Stimulated activated CD4-positive, alpha-beta T cell treated with anti-CD3 and anti-CD28 coated beads, Interleukin-15, amount 100 ng/mL, for 48 hours (primary cell): ENCODE results near the gene PRR14.
"Not testable (repeated sequence)": the region's sequence is repeated elsewhere in the genome, so short reads cannot be mapped to it uniquely, and the experiment has no call there.

Source experiments
- DNase-seq, 2 donors: peaks; one replicate each; pipeline ENCODE4 v3.0.0-alpha.2; 2020; ENCODE audit warnings: low read depth in 2 of 2

The PRR14 gene

DNA sequence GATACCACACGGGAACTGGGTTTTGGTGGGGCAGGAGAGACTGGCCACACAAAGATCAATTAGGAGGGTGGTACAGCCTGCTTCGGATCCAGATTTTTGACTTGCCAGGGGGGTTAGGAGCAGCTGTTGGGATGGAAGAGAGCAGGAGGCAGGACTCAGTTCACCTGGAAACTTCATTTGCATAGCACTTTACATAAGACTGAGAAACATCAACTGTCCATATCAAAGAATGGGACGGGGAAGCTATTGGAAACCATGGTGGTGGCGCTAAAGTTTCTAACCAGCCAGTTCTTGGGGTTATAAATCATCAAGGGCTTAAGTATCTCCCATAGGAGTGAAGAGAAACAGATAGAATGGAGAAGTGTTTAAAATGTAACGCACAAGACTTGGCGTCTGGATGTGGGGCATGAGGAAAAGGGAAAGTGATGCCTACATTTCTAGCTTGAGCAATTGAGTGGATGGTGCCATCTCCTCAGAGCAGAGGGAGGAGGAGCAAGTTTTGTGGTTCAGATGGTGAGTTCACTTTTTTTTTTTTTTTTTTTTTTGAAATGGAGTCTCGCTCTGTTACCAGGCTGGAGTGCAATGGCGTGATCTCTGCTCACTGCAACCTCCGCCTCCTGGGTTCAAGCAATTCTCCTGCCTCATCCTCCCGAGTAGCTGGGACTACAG is 41.8 kb downstream of the PRR14 start:
- no peak for DNase-seq

GRCh38 chr16:30694926-30695693 is 44.4 kb downstream of the PRR14 start:
- no peak for DNase-seq

- not testable (repeated sequence) for DNase-seq
Measured at GRCh38 chr16:30696646-30697045, 45.9 kb downstream of the PRR14 start.

DNA sequence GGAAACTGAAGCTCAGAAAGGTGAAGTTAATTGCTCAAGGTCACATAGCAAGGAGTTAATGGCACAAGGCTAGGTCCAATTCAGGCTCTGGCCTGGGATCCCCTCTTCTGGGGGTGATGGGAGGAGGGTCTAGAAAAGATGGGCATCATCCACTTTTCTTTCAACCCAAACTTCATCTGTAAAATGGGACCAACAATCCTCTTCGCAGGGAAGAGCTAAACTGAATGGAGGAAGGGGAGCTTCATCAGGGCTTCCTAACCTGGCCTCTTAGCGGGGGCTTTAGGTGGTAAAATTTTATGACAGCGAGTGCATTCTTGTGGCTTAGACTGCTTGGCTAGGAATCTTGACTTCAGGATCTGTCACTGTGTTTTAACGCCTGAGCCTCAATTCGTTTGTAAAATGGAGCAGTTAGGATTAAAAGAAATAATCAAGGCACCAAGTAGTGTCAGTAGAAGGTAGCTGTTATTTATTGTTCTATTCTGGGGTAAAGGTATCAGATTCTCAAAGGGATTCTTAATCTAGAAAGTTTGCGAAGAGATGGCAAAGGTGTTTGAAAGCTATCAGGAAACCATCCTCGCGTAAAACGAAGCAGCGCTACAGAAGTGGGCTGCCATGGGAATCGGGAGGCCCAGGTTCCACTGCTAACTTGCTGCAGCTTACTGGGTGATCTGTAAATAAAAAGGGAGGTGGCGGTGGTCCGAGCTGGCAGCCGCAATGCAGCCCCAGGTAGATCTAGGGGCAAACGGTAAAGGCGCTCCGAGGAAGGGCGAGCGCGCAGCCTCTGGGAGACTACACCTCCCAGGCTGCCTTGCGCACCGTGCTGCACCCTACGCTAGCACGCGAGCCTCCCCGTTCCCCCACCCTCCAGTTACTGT is 46.7 kb downstream of the PRR14 start:
- DNase-seq: no peak

DNA sequence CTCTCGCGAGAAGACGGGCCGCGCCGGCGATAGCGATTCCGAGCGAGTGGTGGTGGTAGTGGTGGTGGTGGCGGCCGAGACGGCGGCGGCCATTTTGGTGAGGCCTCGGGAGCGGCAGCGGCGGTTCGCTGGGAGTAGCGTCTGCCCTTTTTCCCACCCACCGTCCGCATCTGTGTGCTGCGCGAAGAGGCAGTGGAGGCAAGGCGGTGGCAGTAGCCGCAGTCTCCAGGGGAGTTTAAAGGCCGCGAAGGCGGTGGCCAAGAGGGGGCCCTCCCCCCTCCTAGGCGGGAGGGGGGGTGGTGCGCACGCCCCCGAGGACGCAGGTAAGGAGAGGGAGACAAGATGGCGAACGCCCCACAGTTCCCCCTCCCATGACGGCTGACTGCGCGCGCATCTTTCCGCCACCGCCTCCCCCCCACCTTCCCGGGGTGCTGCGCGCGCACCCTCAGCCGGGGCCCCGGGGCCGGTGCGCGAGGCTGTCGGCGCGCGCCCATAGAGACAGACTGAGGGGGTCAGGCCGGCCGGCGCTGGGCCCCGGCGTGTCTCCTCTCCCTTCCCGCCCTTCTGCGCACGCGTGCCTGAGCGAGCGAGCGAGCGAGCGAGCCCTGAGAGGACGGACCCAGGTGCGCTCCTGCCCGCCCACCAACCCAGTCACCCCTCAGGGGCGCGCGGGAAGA is 47.5 kb downstream of the PRR14 start:
- peak; percentile 99 for DNase-seq

GRCh38 chr16:30698816-30699614 is 48.3 kb downstream of the PRR14 start, which contains the start of gene SRCAP:
SRCAP (plus strand) TSS chr16:30699171; CDS start chr16:30700825, 1,654 bp downstream.
- DNase-seq: peak; percentile 82 to 88

DNA sequence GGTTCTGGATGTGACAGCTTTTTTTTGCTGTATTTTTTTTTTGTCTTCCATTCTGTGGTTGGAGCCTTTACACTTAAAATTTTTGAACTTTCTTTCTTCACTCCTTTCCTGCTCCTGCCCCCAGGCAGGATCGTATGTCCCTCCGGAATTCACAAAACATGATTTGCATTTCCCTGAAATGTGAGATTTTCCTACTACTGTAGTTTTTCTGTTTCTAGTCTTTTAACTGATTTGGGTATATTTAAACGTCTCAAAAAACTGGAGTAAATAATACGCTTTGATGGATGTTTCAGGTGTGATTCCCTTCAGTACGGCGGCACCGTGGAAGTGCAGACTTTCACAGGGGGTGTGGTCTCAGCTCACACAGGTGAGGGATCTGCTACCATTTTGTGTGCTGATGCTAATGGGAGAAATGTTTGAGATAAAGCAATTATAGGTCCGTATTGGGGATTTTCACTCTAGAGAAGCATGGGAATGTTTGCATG is 48.9 kb downstream of the PRR14 start:
- no peak for DNase-seq

DNA sequence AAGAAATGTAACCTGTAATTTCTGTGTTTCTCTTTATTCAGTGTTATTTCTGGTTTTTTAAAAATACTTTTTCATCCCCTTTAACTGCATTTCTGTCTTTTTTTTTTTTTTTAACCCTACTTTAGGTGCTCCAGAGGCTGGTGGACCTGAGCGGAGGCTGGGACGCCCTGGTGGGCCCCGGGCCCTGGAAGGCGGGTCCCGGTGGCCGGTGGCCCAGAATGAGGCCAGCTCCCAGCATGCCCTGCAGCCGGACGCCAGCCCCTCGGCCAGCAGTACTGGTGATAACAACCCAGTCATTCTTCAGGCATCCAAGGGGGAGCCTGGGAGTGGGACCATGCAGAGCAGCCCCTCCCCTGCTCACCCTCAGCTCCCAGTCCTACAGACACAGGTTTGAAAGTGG is 49.7 kb downstream of the PRR14 start:
- DNase-seq: no peak

DNA sequence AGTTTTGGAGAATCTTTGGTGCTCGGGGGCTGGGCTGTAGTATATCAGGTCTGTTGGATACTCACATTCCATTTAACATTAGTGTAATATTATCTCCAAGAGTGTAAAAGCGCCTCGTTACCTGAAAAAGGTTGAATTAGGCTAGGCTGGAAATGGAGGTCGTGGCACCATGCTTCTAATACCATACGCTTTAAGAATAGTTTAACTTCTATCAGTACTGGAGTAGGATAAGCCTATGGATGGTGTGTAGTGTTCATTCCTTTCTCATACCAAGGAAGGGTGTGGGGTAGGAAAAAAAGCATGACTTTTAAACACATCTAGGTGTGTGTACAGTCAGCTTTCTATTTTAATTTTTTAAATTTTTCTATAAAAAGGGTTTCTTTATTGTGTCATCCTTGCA is 50.2 kb downstream of the PRR14 start:
- DNase-seq: no peak

GRCh38 chr16:30703071-30703470 is 52.3 kb downstream of the PRR14 start:
- DNase-seq: not testable (repeated sequence)

DNA sequence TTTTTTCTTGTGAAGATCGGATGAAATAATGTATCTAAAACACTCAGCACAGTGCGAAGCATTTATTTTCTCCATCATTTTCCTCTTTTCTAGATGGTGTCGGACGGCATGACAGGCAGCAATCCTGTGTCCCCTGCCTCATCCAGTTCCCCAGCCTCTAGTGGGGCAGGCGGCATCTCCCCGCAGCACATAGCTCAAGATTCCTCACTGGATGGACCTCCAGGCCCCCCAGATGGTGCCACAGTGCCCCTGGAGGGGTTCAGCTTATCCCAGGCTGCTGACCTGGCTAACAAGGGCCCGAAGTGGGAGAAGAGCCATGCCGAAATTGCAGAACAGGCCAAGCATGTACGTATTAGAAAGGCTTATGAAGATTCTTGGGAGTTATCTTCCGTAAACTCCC is 53.2 kb downstream of the PRR14 start:
- DNase-seq: no peak
